ENCODE data around the gene SLC13A1.
"Not testable (repeated sequence)": the region's sequence is repeated elsewhere in the genome, so short reads cannot be mapped to it uniquely, and the experiment has no call there.

Gene SLC13A1

DNA sequence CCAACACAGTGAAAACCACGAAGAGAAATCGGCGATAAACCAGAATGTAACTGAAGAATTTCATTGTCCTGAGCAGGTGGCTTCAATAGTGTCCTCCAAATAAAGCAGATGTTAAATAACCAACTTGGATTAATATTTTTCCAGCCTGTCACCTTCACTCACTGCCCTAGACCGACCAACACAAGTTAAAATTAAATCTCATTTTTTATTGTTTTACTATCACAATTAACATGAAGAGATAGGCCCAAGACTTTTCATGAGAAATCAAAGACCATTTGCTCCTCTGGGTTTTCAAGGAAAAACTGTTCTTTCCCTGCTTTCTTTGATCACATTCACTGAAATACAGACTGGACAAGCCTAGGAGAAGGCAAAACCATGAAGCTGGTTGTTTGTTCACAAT, at the start of gene SLC13A1:
TSS of gene SLC13A1 (minus strand) at position 87 of the 400 bp plus-strand sequence. CDS start at position 64, 23 bp downstream.
- no peak for DNase-seq

DNA sequence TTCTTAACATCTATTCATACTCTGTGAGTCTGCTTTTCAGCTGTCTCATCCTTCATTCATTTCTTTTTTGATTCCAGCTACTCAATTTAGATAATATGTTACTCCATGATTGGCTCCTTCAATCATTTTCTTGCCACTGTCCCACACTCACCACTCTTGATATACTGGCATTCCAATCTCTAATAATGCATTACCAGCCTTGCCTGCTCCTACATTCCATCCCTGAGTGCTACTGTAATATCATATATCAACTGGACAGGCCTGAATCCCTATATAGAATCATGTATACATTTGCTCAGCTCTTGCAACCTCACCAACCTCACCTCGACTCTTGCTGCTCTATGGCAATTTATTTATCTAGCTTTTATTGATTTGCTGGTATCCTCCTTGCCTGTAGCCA, 45.0 kb upstream of the SLC13A1 start:
- DNase-seq: no peak

DNA sequence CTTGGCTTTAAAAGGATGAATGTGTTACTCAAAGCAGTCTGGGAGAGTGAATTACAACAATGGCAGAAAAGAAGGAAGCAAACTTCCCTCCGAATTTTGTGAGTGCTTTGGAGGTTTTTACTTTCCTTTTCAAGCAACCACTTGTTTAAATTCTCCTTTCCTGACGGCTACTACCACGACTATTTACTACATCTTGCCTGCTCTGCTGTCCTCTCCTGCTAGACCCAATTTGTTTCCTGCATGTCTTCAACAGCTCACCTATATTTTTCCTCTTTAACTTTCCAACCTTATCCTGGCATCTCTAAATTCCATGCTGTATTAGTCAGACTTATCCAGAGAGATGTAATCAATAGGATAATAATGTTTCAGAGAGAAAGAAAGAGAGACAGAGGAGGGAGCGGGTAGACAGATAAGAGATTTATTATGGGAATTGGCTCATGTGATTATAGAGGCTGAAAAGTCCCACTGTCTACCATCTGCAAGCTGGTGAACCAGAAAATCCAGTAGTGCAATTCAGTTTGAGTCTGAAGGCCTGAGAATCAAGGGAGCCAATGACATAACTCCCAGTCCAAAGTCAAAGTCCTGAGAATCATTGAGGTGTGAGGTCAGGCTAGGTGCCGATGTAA, 42.8 kb upstream of the SLC13A1 start:
- no peak for DNase-seq

DNA sequence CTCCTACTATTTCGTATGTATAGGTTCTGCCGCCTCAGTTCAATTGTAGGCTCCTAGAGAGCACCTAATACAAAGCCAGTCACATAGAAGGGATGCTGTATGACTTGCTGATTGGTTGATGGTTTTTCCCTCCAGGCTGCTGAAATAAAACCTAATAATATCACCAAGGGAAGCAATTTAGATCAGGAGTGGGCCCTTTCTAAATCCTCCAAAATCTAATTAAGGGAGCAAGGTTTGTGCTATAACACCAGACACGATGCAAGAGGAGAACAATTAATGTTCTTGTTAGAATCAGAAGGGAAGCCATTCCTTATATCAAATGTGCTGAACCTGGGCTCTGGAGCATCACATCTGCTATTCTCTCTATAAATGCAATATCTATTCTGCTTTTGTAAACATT, 42.0 kb upstream of the SLC13A1 start:
- no peak for DNase-seq

- DNase-seq: no peak
Observed at GRCh38 chr7:123231021-123232000, 31.5 kb upstream of the SLC13A1 start.

- no peak for DNase-seq
Observed at GRCh38 chr7:123230603-123231002, 30.8 kb upstream of the SLC13A1 start.

DNA sequence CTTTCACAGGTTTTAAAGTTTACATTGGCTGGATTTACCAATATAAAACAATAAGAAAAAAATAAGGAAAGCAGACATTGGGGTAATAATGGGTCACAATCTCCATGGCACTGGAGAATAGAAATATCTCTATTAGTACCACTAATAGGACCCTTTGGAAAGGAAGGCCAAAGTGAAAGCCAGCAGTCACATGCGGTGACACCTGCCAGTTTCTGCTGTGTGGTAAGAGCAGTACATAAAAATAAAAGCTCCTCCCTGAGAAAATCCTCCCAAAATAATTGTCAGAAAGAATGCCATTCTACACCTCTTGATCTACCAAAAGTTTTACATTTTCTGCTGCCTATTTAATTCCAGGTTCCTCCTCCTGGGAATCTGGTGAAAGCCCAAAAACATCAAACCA, 30.4 kb upstream of the SLC13A1 start:
- no peak for DNase-seq

GRCh38 chr7:123229426-123229825, 29.7 kb upstream of the SLC13A1 start:
- DNase-seq: no peak

- DNase-seq: not testable (repeated sequence)
Observed at GRCh38 chr7:123227666-123228065, 27.9 kb upstream of the SLC13A1 start.

DNA sequence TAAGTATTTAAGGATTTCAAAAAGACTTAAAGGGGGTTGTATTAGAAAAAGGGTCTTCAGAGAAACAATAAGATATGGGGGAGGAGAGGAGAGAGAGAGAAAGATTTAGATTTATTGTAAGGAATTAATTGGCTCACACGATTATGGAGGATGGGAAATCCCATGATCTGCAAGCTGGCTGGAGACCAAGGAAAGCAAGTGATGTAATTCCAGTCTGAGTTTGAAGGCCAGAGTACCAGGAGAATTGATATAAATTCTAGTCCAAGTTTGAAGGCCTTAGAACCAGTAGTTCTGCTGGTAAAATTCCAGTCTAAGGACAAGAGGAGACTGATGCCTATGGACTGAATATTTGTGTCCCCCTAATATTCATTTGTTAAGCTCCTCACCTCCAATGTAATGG, 20.6 kb upstream of the SLC13A1 start:
- DNase-seq: no peak

- no peak for DNase-seq
Observed at GRCh38 chr7:123218866-123219265, 19.1 kb upstream of the SLC13A1 start.

GRCh38 chr7:123216825-123217224, 17.1 kb upstream of the SLC13A1 start:
- DNase-seq: no peak

- no peak for DNase-seq
Observed at GRCh38 chr7:123215350-123215749, 15.6 kb upstream of the SLC13A1 start.

DNA sequence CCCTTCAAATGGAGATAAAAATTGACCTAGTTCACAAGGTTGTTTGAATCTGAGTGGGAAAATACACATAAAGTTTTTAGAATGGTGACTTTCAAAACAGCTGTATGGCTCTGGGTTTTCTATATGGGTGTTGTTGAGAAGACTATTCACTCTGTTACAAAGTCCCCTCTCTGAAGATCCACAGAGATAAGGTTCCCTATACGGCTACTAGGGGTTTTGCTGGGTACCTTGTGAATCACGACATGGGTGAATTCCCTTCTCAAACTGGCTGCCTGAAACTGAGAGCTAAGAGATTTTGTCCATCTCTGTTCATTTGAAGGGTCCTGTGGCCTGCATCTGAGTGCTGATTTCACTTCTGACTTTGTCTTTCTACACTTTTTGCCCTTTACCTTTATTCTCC, 11.8 kb upstream of the SLC13A1 start:
- DNase-seq: no peak

- DNase-seq: no peak
Observed at GRCh38 chr7:123210986-123211385, 11.2 kb upstream of the SLC13A1 start.

- DNase-seq: no peak
Observed at GRCh38 chr7:123209786-123210185, 10.0 kb upstream of the SLC13A1 start.

DNA sequence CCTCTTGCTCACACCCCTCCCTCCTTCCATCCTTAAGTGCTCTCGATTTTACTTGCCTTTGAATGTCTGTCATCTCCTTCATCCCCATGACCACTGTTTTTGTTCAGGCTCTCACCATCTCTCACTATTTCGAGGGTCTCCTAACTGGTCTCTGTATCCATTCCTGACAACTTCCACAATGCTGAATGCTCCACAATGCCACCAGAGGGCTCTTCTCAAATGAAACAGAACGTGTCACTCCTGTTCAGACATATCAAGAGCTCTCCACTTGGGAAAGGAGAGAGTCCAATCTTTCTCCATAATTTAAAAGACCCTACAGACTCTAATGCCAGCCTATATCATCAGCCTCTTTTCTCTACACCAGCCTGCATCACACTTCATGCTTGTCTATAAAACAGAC, 9.0 kb upstream of the SLC13A1 start:
- DNase-seq: no peak

DNA sequence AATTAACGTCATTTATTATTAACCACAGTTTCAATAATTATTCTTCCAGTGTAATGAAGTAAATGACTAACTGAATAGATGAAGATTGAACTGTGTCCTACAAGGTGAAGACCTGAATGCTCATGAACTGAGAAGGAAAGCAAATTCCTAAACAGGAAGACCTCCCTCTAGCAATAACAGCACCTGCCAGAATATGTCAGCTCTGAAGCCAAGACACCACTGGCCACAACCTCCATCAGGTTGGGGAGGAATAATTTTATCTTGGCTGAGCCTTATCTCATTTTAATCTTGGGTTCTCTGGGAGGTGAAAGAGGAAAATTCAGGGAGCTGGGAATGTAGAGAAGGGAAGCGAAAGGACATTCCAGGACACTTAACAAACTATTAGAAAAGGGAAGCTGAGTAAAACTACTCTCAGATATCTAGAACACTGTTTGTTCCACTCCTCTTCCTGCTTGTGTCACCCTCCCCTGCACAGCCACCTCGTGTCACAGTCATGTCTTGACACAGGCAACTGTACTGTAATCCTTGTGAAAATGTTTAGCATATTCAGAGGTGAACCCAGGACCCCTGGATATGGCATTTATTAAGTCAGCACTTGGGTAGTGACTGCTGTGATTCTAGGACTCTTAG, 4.6 kb upstream of the SLC13A1 start:
- DNase-seq: no peak

DNA sequence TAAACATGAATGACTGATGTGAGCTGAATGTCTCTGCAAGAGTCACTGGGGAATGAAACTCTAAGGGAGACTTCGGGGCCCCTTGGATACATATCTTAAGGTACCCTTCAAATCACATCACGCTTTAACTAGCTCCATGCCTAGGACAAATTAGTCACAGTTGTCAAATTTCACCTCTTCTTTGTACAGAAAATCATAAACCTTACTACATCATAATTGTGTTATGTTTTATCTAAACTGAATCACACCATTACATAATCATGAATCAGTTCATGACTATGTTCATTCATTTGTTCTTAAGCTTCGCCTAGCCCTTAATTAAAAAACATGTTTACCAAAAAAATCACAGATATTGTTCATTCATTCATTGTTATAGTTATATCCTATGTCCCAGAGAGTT, 2.1 kb upstream of the SLC13A1 start:
- no peak for DNase-seq

GRCh38 chr7:123198668-123199652, 809 bp downstream of the SLC13A1 start:
- DNase-seq: no peak

DNA sequence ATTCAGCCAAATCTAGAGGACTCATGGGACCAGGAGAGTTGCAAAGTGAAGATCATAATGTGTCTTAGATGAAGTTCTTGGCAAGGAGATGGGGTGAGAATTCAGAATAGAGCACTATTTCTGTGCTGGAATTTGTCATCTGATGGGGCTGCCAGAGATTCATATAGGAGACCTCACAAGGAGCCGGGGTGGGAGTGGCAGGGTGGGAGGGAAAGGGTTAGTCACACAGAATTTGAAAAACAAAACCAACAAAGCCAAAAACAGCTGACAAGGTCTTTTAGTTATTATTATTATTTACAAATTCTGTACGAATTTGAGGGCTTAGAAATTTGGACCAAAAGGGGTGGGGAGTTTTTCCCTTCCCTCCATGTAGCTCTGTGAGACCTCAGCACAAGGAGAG, 1.7 kb downstream of the SLC13A1 start:
- no peak for DNase-seq

DNA sequence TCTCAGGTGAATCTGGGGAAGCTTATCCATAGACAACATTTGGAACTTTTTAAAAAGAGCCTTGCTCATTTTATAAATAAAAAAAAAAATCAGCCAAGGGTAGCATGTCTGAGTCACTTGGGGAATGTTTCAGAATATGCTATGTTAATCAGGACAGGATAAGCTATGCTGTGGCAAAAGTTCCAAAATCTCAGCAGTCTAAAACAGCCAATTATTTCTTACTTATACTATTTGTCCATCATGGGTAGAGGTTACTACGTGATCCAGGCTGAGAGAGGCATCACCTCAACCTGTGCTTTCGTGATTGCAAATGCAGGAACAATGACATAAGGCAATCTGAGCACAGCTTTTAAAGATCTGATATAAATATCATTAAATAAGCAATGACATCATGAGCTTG, 6.5 kb downstream of the SLC13A1 start:
- DNase-seq: no peak

DNA sequence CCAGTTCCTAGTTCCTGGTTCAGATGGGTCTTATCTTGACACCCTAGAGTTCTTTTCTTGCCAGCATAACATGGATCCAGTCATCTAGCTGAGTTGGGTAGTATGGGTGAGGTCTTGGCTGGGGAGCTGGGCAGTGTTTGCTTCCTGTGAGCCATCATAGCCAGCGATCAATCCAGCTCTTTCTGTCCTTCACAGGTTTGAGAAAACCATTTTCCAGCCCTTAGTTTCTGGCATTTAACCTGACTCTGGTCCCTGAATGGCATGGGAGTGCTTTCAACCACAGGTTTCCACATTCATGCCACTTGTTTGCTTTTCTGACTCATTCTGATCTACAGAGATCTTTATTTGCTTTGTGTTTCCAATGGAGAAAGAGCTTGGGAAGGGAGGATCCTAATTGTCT, 8.6 kb downstream of the SLC13A1 start:
- no peak for DNase-seq
